ENCODE results near the gene TBC1D22A.
"Not testable (repeated sequence)": the region's sequence is repeated elsewhere in the genome, so short reads cannot be mapped to it uniquely, and the experiment has no call there.

Gene TBC1D22A

GRCh38 chr22:46813816-46814597 is 51.6 kb downstream of the TBC1D22A start:
- no peak for DNase-seq (ENCODE audit: low spot score)

DNA sequence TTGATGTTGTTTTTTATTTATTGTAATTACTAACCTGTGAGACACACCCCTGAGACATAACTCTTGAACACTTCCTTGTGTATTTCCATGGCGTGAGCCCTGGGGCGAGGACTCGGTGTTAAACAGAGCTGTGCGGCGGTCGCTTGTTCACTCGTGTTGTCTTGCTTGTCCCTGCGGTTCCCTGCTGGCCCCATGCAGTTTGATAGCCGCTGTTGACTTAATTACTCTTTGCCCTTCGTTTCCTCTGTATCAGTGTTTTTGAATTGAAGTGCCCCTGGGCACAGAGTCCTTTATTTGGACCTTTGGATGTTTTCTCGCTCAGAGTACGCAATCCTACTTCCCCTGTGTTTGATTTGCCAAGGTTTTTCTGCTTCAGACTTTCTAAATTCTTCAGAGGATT is 52.7 kb downstream of the TBC1D22A start:
- no peak for DNase-seq (ENCODE audit: low spot score)

- no peak for DNase-seq (ENCODE audit: low spot score)
These were observed 53.1 kb downstream of the TBC1D22A start for GRCh38 chr22:46815559-46815895.

DNA sequence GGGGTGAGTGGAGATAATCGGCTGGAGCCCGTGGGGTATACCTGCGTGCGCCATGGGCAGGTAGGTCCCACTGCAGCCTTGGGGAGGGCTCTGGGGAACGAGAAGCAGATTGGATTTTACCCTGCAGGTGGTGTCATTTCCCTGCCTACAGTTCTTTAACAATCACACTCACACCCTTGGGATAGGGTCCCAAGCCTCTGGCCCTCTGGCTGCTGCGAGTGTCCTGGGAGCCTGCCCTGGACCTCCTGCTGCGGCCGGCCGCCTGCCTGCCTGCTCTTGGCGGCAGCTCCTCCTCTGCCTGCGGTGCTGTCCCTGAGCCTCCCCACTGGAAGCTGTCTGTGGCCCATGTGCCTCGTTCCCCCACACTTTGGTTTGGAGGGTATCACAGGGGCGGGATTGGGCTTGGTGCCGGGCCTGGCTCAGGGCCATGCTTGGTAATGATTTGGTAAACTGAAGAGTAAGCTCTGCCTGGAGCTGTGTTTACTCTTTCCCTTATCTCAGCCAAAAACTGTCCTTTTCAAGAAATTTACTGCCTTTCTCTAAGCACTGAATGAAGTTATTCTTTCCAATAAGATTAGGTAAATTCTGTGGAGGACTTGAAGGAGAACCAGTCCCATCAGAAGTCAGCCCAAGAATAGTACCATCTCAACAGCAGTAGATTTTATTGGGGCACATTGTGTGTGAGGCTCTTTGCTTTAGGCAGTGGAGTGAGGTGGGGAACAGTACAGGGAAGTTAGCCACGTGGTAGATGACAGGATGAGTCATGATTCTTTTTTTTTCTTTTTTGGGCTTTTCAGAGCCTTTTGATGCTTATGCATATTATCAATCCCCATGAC is 53.7 kb downstream of the TBC1D22A start:
- no peak for DNase-seq (ENCODE audit: low spot score)

DNA sequence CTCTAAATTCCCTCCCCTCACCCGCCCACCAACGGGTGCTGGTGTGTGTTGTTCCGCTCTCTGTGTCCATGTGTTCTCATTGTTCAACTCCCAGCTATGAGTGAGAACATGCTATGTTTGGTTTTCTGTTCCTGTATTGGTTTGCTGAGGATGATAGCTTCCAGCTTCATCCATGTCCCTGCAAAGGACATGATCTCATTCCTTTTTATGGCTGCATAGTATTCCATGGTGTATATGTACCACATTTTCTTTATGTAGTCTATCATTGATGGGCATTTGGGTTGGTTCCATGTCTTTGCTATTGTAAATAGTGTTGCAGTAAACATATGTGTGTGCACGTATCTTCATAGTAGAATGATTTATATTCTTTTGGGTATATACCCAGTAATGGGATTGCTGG is 54.9 kb downstream of the TBC1D22A start:
- DNase-seq (ENCODE audit: low spot score): not testable (repeated sequence)

DNA sequence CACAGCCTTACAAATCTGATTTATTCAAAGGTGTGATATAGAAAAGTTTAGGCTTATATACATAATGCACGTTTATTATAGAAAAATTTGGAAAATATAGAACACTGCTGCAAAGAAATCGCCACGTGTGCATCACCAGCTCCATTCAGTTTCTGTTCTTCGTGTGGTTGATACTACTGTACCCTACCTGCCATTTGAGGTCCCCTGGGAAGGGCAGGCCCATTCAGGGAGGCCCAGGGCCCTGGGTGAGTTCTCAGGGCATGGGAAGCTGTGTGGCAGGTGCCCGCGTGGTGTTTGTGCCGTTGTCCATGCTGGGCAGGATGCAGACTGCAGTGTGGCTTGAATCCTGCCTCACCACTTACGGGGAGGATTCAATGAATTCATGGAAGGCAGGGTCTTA is 60.8 kb downstream of the TBC1D22A start:
- no peak for DNase-seq (ENCODE audit: low spot score)

- no peak for DNase-seq (ENCODE audit: low spot score)
These were observed 61.2 kb downstream of the TBC1D22A start for GRCh38 chr22:46823654-46824053.

DNA sequence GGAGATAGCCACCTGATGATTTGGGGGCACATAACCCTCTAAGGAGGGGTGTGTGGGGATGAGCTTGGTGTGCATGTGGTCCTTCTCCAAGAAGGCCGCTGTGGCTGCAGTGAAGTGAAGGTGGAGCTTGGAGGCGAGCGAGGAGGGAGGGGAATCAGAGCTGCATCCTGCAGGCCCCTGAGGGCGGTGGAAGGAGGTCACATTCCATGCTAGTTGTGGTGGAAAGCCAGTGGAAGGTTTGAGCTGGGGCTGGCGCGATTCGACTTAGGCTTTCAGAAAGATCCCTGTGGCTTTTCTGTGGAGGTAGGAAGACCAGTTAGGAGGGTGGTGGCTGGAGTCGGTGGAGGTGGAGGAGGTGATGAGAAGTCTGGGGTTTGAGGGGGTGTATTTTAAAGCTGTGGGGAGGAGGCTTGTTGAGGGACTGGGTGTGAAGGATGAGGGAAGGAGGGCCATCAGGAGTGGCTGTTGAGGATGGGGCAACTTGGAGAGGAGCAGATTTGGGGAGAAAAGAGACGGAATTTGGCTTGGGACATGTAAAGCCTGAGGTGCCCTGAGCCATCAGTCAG is 62.0 kb downstream of the TBC1D22A start:
- no peak for DNase-seq (ENCODE audit: low spot score)

DNA sequence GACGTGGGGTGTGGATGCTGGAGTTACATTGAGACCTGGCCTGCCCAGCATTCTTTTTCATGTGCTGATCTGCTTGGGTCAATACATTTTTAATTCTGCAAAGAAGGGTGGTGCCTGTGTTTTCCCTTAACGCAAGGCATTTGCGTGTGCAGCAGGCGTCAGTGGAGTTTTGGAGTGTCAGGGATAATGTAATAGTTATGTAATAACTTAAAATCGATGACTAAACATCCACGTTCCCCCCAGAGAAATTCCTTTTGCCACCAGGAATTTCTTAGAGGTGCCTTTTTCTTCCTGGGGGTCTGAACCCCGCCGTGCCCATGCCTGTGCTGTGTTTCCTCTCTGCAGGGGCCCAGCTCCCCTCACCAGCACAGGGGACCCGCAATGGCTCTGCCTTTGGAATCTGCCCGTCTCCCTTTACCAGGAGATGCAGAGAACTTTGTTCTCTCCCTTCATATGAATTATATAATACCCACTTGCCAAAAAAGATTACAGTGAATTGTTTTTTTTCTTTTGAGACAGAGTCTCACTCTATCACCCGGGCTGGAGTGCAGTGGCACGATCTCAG is 62.6 kb downstream of the TBC1D22A start:
- no peak for DNase-seq (ENCODE audit: low spot score)

GRCh38 chr22:46826438-46827135 is 64.1 kb downstream of the TBC1D22A start:
- no peak for DNase-seq (ENCODE audit: low spot score)

- no peak for DNase-seq (ENCODE audit: low spot score)
These were observed 64.8 kb downstream of the TBC1D22A start for GRCh38 chr22:46827136-46827780.

GRCh38 chr22:46827781-46828180 is 65.3 kb downstream of the TBC1D22A start:
- no peak for DNase-seq (ENCODE audit: low spot score)

DNA sequence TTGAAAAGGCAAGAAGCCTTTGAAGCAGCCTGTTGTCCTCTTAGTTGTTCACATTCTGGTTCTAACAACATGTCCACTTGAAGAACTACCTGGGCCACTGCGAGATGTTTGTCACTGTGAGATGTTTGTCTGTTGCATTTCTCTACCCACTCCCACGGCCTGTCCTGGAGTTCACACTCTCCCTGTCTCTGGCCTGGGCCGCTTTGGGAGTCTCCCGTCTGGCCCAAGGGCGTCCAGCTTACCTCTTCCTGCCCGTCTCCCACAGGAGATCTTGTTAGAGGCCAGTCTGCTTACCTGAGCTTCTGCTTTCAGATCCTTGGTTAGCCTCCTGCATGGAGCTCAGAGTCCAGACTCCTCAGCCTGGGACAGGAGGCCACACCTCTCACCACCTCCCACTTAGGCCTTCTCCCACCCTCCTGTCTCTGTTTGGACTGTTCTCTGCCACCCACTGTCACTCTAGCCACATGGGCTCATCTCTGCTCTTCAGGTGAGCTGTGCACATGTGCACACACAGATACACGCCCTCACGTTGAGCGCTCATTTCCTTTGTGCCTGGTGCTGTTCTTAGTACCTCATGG is 66.0 kb downstream of the TBC1D22A start:
- no peak for DNase-seq (ENCODE audit: low spot score)

DNA sequence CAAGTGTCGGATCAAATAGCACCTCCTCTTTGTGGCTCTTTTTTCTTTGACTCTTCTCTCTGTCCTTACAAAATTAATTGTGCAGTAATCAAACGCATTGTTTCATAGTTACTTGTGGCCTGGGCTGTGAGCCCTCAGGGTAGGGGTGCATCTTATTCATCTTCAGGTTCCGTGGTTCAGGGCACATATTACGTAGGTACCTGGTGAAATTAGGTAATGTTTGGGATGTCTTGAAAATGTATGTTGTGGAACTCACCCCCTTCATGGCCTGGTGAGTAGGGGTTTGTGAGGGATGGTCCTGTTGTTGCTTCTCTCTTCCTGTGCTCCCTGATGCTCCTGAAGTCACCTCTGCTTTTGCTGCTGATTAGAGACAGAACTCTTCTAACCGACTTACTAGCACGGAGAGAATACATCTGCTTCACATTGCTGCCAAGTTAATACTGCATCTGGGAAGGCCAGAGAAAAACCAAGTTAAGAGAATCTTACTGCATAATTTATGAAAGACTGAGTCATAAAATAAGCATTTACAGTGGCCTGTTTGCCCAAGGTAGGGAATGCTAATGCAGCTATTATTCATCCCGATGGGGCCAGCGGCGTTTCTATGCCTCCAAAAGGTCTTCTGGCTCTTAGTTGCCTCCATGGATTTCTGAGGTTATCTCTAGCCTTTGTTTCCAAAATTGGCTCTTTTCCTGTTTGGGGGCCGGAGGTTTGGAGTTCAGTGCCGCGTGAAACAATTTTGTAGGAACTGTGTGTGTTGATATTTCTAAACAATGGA is 66.9 kb downstream of the TBC1D22A start:
- peak; percentile 47 for DNase-seq (ENCODE audit: low spot score)

DNA sequence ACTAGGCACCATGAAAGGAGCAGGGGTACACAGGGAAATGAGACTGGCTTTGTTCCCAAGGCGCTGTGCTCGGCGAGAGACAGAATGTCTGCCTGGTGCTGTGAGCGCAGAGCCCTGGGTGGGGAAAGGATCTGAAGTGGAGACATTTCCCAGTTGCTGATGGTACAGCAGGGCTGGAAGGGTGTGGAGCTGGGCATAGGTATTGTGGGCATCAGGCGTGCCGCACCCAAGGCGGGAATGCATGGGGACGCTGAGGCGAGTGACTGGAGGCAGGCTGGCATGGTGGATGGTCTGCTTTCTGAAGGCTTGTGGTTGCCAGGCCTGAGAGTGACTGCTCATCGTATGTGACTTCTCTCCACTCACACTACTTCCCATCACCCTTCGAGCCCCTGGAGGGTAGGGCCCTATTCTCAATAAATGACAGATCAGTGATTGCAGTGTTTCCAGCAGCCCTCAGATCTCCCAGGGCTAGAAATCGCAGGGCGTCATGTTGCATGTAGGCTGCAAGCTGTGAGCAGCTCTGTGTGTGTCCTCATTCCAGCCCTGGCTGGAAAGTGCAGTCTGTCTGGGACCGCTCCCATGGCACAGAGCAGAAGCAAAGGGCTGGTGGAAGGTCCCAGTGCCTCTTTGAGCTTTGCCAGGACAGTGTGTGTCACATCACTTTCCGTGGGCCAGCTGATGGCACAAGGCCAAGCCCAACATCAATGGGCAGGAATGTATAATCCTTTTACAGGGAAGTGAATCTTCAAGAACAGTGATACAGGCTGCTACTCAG is 67.7 kb downstream of the TBC1D22A start:
- no peak for DNase-seq (ENCODE audit: low spot score)

GRCh38 chr22:46830841-46831240 is 68.4 kb downstream of the TBC1D22A start:
- no peak for DNase-seq (ENCODE audit: low spot score)

GRCh38 chr22:46833228-46833627 is 70.8 kb downstream of the TBC1D22A start:
- DNase-seq (ENCODE audit: low spot score): no peak

DNA sequence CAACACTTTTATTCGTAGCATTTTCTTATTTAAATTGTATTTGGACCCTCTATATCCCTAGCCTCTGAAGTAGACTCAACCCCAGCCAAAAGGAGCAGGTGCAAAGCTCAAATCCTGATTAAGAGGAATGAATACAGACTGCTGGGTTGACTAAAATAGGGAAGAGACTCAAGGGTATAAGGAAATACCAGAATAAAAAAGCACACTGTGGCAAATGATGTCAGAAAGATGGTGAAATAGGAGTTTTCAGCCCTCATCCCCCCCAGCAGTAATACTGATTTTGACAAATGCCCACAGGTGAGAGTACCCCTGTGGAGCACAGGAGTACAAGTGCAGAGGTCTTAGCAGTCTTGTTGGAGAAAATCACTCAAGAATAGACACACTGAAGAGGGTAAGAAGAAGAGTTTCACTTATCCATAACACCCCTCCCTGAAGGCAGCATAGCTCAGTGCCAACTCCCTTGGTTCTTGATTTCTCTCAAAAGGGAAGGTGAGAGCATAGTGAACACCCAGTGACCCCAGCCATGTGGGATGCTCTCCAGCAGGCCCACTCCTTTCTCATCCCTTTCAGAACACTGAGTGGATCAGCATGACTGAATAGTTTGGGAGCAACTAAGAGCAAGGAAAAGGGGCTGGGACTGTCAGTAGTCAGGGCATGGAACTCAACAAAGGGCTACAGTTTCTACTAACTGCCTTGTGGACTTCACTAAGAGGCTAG is 71.7 kb downstream of the TBC1D22A start:
- DNase-seq (ENCODE audit: low spot score): no peak

GRCh38 chr22:46835288-46835687 is 72.8 kb downstream of the TBC1D22A start:
- DNase-seq (ENCODE audit: low spot score): no peak

Measured in kidney capillary endothelial cell (primary cell).